ENCODE data around the gene FRMD8.
"Not testable (repeated sequence)": the region's sequence is repeated elsewhere in the genome, so short reads cannot be mapped to it uniquely, and the experiment has no call there.

Gene FRMD8

DNA sequence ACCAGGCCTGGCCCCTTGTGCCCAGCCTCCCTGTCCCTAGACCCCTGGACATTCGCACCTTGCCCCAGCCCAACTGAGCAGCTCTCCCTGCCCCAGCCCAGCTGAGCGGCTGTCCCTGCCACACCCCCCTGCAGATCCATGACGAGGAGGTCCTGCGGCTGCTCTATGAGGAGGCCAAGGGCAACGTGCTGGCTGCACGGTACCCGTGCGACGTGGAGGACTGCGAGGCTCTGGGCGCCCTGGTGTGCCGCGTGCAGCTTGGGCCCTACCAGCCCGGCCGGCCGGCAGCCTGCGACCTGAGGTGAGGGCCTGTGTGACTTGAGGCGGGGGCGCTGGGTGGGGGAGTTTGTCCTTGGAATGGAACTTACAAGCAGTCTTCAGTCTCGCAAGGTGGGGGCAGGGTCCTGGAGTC is 7.7 kb downstream of the FRMD8 start:
- no peak for DNase-seq

DNA sequence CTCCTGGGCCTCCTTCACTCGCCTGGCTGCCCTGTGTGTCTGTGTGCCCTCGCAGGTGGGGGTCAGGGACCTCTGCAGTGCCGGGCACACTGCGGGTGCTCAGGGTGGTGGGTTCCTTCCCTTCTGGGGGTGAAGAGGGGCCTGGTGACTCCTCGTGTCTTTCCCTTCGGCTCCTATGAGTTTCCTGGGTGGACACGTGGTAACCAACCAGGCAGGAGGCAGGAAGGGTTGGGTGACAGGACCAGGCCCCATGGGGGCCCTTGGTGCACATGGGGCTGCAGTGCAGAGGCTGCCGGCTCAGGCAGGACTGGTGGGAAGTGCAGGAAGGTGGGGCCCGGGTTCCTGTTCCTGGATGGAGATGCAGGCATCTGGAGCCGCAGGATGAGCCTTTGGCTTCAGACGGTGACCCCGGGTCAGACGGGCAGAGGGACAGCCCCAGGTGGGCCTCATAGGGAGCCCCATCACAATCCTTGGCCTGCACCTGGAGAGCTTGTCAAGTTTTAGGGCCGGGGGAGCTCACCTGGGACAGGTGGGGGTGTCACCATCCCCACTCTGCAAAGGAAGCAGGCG is 9.6 kb downstream of the FRMD8 start:
- no peak for DNase-seq

DNA sequence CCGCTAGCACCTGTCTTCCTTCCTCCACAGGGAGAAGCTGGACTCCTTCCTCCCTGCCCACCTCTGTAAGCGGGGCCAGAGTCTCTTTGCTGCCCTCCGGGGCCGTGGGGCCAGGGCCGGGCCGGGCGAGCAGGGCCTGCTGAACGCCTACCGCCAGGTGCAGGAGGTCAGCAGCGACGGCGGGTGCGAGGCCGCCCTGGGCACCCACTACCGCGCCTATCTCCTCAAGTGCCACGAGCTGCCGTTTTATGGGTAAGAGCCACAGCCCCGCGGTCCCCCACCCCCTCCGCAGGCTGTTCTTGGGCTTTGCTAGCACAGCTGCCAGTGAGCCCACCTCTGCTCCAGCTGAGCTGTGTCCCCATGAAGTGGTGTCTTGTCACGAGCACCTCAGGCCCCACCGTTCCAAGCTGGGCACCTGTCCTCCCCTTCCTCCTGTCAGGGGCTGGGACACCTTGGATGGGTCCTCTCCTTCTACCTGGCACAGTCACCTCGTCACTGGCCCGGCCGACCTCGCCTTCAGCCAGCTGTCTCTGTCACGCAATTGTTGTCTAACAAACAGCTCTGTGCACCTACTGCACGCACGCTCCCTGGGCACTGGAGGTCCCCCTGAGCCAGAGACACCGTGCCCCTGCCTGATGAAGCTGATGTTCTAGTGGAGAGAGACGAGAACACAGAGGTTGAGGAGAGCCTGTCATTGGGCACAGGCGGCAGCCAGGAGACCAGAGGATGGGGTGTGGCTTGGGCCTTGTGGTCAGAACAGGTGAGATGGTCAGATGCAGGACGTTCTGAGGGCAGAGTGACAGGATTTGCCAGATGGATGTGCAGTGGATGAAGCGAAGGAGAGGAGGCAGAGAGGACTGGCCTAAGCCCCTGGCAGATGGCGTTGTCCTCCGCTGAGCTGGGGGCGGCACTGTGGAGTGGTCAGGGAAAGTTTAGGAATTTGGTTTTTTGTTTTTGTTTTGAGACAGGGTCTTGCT is 10.6 kb downstream of the FRMD8 start:
- no peak for DNase-seq

DNA sequence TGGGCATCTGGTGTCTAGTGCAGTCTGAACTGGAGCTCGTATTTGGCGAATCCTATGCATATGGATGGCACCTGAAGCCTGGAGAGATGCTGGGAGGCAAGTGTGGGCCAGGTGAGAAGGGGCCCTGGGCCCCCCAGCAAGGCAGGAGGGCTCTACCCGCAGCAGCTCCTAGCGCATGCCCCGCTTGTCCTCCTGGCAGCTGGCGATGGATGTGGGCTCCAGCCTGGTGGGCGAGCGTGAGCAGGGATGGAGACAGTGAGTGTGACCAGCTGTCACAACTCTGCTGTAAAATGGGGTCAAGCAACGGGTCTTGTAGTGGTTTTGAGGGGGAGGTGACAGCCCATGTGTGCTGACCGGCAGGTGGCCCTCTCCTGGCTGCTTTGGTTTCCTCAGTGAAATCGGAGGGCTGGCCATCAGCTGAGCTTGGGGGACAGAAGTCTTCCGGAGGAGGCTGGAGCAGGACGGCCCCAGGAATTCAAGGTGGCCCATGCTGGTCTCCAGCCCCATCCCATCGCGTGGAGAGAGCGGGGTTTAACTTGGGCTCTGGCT is 12.0 kb downstream of the FRMD8 start:
- DNase-seq: no peak

DNA sequence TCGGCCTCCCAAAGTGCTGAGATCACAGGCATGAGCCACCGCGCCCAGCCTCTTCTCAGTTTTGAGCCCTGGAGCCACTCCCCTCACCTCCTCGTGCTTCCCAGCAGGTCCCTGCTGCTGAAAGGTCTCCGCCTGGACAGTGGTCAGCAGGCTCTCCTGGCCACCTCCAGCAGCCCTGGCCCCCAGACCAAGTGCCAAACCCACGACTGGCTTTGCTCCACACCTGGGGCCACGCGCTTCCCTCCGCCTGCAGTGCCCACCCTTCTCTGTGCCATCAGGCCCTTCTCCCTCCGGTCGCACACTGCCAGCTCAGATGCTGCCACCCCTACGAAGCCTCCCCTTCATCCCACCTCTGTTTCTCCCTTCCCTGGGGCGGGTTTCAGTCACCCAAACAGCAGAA is 12.8 kb downstream of the FRMD8 start:
- no peak for DNase-seq

DNA sequence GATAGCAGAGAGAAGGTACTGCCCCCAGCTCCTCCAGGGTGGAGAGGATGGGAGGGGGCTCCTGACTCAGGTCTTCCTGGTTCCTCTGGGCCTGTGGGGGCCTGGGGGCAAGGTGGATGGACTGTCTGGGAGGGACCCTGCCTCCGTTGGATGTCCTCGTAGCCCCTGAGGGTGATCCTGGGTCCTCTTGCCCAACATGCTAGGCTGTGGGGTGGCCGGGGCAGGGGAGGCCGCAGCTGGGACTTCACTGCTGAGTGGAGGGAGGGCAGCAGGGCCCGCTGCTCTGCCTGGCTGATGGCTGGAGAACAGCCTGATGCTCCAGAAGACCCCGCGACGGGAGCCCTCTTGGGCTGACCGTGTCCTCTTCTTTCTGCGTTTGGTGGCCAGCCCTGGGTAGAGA is 13.4 kb downstream of the FRMD8 start:
- no peak for DNase-seq

DNA sequence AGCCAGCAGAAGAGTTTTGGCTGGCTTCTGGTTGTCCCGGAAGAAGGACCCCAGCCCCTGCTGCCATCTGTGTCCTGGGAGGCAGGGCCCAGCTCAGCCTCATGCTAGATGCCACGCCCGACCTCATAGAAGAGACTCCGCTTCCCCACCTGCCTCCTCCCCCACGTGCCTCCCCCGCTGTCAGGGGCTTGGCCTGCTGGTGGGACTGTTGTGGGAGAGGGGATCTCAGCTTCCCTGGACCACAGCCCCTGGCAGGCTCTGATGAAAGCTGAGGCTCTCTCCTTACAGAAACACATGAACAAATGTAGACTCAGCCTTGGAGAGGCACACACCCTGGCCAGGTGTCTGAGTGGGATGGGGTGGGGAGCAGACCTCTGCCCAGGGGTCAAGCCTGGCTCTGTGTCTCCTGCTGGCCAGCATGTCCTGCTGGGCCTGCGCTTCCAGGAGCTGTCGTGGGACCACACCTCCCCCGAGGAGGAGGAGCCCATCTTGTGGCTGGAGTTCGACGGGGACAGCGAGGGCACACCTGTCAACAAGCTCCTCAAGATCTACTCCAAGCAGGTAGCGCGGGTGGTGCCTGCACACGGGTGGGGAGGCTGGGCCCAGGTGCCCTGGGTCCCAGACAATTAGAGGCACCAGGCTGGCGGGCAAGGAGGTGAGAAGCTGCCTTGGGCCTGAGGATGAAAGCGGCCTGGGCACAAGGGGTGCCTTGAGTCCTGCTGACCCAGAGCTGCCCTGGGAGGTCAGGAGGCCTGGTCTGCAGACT is 14.1 kb downstream of the FRMD8 start:
- DNase-seq: no peak

DNA sequence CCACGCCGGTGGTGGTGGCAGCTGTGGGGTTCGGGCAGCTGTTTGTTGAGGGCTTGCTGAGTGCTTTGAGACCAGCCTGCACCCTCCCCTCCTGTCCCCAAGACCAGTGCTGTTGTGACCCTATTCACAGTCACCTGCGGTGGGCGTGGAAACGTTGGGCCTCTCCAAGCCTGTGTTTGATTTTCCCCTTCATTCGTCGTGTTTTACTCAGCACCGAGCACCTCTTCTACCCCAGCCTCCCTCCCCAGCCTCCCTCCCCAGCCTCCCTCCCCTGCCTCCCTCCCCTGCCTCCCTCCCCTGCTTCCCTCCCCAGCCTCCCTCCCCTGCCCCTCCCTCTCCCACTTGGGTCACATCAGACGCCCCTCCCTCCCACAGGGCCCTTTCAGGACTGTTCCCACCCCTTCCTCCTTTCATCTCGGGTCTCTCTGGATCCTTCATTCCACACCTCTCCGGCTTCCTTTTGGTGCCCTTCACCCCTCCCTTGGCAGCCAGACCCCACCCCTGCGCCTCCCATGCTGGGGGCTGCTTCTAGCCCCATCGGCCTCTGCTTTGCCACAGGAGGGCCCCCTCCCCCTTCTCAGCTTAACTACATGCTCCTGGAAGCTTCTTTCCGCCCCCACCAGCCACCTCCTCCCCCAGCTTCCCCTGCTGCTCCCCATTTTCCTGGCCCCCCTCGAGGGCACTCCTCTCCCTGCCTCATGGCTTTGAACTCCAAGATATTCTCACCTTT is 14.8 kb downstream of the FRMD8 start:
- no peak for DNase-seq

DNA sequence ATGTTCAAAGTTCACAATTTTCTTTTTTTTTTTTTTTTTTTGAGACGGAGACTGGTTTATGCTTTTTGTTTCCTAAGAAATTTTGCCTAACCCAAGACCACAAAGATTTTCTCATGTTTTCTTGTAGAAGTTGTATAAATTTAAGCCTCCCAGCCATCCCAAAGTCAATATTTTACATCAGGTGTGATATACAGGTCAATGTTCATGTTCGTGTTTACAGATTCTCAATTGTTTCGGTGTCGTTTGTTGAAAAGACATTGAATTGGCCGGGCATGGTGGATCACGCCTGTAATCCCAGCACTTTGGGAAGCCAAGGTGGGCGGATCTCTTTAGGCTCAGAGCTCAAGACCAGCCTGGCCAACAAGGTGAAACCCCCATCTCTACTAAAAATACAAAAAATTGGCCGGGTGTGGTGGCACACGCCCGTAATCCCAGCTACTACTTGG is 15.4 kb downstream of the FRMD8 start:
- DNase-seq: no peak

DNA sequence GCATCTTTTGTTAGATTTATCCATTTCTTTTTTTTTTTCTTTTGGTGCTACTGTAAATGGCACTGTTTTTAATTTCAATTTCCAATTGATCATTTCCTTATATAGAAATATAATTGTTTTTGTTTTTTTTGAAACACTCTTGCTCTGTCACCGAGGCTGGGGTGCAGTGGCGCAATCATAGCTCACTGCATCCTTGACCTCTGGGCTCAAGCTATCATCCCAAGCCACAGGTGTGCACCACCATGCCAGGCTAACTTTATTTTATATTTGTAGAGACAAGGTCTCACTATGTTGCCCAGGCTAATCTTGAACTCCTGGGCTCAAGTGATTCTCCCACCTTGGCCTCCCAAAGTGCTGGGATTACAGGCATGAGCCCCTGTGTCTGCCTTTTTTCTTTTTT is 16.4 kb downstream of the FRMD8 start:
- DNase-seq: no peak

DNA sequence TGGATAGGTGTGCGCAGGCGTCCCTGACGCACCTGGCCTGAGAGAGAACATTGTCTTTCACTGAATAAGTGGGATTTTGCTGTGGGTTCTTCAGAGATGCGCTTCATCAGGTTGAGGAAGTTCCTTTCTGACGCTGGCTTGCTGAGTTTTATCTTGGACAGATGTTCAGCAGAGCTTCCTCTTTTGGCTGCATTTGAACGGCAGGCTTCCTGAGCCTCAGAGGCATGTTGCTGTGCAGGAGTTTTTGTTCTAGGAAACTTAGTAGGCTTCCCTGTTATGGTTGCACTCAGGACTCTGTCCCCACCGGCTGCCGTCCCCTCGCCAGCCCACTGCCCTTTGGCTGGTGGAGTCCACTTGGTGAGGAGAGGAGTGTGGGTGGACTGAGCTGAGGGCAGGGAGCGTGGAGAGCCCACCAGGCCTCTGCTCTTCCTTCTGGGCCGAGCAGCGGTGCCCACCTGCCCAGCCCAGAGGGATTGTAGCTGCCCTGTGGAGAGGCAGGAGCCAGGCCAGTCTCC is 17.2 kb downstream of the FRMD8 start:
- no peak for DNase-seq

DNA sequence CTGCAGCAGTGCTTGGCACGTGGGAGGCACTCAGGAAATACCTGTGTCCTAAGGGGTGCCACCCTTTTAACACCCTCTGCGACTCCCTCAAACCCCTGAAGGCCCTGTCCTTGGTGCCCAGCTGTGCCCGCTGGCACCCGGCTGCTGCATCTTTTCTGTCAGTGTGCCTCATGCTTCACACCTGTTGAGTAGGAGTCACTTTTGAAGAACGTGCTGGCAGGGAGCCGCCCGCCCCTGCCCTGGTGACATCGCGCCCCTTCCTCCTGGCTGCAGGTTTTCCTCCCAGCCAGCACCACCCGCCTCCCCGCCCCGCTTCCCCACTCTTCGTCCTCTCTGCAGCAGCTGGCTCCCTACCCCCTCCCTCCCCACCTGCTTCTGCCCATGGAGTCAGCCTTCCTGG is 17.8 kb downstream of the FRMD8 start:
- DNase-seq: no peak

DNA sequence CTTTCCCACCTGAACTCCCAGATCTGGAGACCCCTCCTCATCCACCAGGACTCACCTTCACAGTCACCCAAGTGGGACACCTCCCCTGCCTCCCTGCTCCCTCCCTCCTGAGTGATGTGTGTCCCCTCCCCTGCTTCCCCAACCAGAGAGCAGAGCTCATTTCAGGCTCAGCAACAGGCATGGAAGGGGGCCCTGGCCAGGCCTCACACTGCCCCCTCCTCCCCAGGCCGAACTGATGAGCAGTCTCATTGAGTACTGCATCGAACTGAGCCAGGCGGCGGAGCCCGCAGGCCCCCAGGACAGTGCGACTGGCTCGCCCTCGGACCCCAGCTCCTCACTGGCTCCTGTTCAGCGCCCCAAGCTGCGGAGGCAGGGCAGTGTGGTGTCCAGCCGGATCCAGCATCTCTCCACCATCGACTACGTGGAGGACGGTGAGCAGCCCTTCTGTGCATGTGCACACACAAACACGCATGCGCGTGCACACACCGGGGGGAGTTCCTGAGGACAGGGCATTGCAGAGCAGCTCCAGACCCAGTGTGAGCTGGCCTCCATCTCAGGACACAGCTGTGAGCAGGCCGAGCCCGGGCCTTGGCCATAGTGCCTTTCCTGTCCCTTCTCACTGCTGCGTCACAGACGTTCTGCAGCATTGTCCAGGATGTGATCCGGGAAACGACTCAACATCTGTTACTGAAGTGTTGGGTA is 18.4 kb downstream of the FRMD8 start:
- no peak for DNase-seq

DNA sequence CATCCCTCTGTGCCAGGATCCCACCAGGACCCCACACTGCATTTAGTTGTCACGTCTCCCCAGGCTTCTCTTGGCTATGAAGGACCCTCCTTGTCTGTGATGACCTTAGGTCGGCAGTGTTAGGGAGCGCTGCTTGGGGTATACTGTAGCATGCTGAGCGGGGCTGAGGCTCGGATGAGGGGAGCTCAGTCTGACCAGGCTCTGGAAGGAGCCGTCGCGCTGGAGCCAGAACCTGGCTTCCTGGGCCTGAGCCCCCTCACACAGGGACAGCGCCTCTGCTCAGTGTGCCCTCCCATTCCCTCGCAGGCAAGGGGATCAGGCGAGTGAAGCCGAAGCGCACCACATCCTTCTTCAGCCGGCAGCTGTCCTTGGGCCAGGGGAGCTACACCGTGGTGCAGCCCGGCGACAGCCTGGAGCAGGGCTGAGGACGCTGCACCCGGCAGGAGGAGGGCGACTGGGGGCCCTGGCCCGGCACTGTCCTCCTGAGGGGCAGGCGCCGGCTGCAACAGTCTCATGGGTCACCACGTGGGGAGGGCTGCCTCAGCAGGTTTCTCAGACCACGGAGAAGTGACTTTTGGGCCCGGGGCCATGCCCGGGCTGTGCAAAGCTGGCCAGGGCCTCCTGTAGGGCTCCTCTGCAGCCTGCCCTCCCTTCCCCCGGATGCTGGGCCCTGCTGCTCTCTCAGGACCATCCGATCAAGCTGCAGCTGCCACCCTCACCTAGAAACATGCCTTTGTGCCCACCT is 24.7 kb downstream of the FRMD8 start:
- no peak for DNase-seq

DNA sequence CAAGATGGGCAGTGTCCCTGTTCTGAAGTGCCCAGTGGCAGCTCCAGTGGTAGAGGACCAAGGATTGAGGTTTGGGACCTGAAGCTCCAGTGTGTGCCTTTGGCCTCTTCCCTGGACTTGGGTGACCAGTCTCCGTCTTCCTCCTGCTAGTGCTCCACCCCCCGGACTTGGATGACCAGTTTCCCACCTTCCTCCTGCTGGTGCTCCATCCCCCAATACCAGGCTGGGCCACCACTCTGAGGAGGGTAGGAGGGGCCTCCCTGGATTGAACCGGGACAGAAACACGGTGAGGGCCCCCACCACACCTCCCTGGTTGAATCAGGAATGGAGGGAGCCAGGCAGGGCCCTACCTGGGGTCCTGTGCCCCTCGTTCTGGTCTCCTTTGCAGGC is 25.2 kb downstream of the FRMD8 start:
- DNase-seq: no peak

DNA sequence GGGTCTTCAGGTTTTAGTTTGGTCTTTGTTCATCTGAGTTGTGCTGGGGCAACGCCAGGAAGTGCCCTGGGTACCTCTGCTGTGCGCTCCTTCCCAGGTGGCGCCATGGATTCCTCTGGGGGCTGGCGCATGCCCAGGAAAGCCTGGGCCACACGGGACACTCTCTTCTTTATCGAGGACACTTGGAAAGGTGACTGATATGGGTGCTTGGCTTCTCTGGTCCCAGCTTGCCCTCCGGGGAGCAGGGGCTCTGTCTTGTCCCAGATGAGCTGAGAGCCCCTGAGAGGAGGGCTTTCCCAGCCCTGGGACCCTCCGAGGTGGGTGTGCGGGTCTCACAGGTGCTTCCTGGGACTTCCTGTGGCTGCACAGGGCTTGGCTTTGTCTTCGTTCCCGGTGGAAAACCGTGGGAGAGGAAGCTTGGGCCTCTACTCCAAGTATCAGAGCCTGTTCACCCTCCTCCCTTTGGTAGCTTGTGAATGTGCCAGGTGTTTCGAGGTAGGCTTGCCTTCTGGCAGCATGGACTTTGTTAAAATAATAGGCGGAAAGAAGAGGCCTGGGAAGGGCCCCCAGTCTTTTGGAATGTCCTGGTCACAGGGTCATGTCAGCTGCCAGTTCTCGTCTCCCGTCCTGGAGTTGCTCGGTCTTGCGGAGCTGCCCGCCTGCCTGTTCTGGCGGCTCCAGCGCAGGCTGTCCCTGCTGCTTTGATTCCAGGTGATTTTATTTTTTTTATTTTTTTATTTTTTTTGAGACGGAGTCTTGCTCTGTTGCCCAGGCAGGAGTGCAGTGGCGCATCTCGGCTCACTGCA is 26.0 kb downstream of the FRMD8 start:
- no peak for DNase-seq

DNA sequence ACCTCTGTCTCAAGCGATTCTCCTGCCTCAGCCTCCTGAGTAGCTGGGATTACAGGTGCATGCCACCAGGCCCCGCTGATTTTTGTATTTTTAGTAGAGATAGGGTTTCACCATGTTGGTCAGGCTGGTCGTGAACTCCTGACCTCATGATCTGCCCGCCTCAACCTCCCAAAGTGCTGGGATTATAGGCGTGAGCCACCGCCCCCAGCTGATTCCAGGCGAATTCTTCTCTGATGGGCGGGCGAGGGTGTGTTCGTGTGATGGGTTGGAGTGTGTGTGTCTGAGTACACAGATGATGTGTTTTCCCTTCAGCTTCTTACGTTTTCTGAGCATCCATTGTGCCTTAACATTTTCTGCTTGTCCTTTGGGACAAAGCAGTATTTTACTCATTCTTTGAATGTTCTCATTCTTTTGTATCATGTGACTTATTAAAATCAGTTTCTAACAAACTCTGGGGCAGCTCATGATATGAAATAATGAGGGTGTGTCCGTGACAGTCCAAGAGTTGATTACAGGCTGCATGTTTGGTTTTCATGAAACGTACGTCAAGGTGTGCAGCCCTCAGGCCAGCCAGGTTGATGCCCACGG is 26.7 kb downstream of the FRMD8 start:
- DNase-seq: not testable (repeated sequence)

DNA sequence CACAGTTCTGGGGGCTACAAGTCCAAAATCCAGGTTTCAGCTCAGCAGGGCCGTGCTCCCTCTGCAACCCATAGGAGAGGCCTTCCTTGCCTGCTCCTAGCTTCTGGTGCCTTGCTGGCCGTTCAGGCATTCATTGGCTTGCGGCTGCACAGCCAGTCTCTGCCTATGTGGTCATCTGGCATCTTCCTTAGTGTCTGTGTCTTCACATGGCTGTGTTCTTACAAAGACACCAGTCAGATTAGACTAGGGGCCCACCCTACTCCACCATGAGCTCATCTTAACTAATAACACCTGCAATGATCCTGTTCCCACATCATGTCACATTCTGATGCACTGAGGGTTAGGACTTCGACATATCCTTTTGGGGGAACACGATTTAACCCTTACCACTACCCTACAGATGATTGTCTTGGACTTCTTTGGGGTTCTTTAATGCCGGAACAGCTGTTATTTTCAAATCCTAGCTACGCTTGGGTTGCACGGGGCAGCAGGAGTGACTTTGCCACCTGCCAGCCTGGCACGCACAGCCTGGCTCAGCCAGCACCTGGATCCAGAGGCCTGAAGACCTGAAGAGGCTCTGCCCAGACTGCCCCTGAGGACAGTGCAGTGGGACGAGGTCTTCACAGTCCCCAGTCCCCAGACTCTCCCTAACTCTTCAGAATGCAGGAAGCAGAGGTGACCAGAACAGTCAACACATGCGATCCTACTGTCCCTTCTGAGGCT is 28.5 kb downstream of the FRMD8 start:
- DNase-seq: no peak

Measured in NCI-H2081 (cell line).